ENCODE data around the gene ANG. TPM values are rescaled to one million over a fixed set of nuclear protein-coding genes. Genes with fewer than 3 reads are reported as not detected.

ANG gene
- total and polyA plus RNA-seq, 9 of the 15 experiments (the other 6 are each of a cell fraction or from before 2014, with no cell fraction given) = 0.21 to 0.73 (median 0.34) TPM; not detected in 4

- TF ChIP-seq JUND (IDR thresholded peaks at IDR 0.05; ENCODE audit: borderline replicate concordance, low read depth, low read length) (peak; percentile 22; the same call in 1 of the 2 replicates), JUND (tag; IDR thresholded peaks at IDR 0.05; ENCODE audit: borderline replicate concordance, low read depth, low read length) (0 out of 3 replicates have a peak, but pooled peaks have one; percentile 14), ZNF668 (CRISPR knock-in tag; IDR thresholded peaks at IDR 0.05) (no peak), BRD4 (IDR thresholded peaks at IDR 0.05) (no peak), DEAF1 (CRISPR knock-in tag; IDR thresholded peaks at IDR 0.05) (0 out of 2 replicates have a peak, but pooled peaks have one; percentile 10), NFRKB (IDR thresholded peaks at IDR 0.05; ENCODE audit: low read depth) (no peak), RAD21 (CRISPR knock-in tag; conservative IDR thresholded peaks at IDR 0.05 in 1 of 2, IDR thresholded peaks at IDR 0.05 in 1 of 2) (peak; percentile 48 to 67), SP1 (CRISPR knock-in tag; IDR thresholded peaks at IDR 0.05) (0 out of 2 replicates have a peak, but pooled peaks have one; percentile 33), ZNF146 (CRISPR knock-in tag; IDR thresholded peaks at IDR 0.05; ENCODE audit: unreplicated experiment) (no peak), EGR1 (conservative IDR thresholded peaks at IDR 0.05) (peak; percentile 58), MYC (IDR thresholded peaks at IDR 0.05; ENCODE audit: low read depth, low read length) (peak; percentile 53; the same call in 1 of the 2 replicates), MYC (CRISPR knock-in tag; IDR thresholded peaks at IDR 0.05; ENCODE audit: borderline replicate concordance, low read depth) (no peak), NEUROD1 (IDR thresholded peaks at IDR 0.05; ENCODE audit: borderline replicate concordance, low read depth, low read length, partially characterized antibody) (no peak), ZEB2 (IDR thresholded peaks at IDR 0.05) (peak; percentile 90), ZNF740 (CRISPR knock-in tag; IDR thresholded peaks at IDR 0.05) (no peak), ZNF740 (tag; IDR thresholded peaks at IDR 0.05) (no peak), PTBP1 (IDR thresholded peaks at IDR 0.05; ENCODE audit: low read depth, low read length) (no peak), BRF1 (IDR thresholded peaks at IDR 0.05; ENCODE audit: borderline replicate concordance, extremely low read depth, insufficient read length) (peak; percentile 26), NFATC3 (IDR thresholded peaks at IDR 0.05) (no peak), ZNF592 (IDR thresholded peaks at IDR 0.05) (peak; percentile 49; the same call in 1 of the 2 replicates), RBFOX2 (IDR thresholded peaks at IDR 0.05; ENCODE audit: low read depth, low read length) (no peak)
These were observed 25.4 kb upstream of the ANG start (continued) for GRCh38 chr14:20662968-20663732.
